Hepatocyte (in vitro differentiated cells): Measurements from ENCODE around the gene ATP2A2.

Experiments used
- EZH2 ChIP-seq: fragments of 200-600 bp; sonication (generic); IDR thresholded peaks from 2 replicates; pipeline ENCODE4 v1.6.1; 2016; ENCODE audit warnings: antibody characterized with exemption, mild to moderate bottlenecking, borderline replicate concordance
- EZH2phosphoT487 ChIP-seq: fragments of 200-600 bp; sonication (generic); IDR thresholded peaks from one replicate; pipeline ENCODE4 v1.6.1; 2018; ENCODE audit warnings: antibody characterized with exemption, mild to moderate bottlenecking, low read depth, moderate library complexity; ENCODE audit not compliant: unreplicated experiment, severe bottlenecking
- TF ChIP-seq, protein P1 (sequence below): fragments of 200-600 bp; sonication (generic); IDR thresholded peaks from 2 replicates; pipeline ENCODE4 v1.5.1; 2016; ENCODE audit warnings: antibody characterized with exemption, mild to moderate bottlenecking; ENCODE audit not compliant: poor library complexity

GRCh38 chr12:110340706-110341105 is 59.7 kb downstream of the ATP2A2 start:
- TF ChIP-seq, protein P1, sequence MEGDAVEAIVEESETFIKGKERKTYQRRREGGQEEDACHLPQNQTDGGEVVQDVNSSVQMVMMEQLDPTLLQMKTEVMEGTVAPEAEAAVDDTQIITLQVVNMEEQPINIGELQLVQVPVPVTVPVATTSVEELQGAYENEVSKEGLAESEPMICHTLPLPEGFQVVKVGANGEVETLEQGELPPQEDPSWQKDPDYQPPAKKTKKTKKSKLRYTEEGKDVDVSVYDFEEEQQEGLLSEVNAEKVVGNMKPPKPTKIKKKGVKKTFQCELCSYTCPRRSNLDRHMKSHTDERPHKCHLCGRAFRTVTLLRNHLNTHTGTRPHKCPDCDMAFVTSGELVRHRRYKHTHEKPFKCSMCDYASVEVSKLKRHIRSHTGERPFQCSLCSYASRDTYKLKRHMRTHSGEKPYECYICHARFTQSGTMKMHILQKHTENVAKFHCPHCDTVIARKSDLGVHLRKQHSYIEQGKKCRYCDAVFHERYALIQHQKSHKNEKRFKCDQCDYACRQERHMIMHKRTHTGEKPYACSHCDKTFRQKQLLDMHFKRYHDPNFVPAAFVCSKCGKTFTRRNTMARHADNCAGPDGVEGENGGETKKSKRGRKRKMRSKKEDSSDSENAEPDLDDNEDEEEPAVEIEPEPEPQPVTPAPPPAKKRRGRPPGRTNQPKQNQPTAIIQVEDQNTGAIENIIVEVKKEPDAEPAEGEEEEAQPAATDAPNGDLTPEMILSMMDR, result no peak
- TF ChIP-seq EZH2phosphoT487 (no peak), EZH2 (no peak)
